Hepatocyte (in vitro differentiated cells): Measurements from ENCODE around the gene COX15.

ENCODE experiments used
- CTCF ChIP-seq: fragments of 200-600 bp; sonication (generic); IDR thresholded peaks from 2 replicates; pipeline ENCODE4 v1.5.1; 2016; ENCODE audit warnings: antibody characterized with exemption, mild to moderate bottlenecking; ENCODE audit not compliant: poor library complexity
- EZH2 ChIP-seq: fragments of 200-600 bp; sonication (generic); IDR thresholded peaks from 2 replicates; pipeline ENCODE4 v1.6.1; 2016; ENCODE audit warnings: antibody characterized with exemption, mild to moderate bottlenecking, borderline replicate concordance
- EZH2phosphoT487 ChIP-seq: fragments of 200-600 bp; sonication (generic); IDR thresholded peaks from one replicate; pipeline ENCODE4 v1.6.1; 2018; ENCODE audit warnings: antibody characterized with exemption, mild to moderate bottlenecking, low read depth, moderate library complexity; ENCODE audit not compliant: unreplicated experiment, severe bottlenecking

DNA sequence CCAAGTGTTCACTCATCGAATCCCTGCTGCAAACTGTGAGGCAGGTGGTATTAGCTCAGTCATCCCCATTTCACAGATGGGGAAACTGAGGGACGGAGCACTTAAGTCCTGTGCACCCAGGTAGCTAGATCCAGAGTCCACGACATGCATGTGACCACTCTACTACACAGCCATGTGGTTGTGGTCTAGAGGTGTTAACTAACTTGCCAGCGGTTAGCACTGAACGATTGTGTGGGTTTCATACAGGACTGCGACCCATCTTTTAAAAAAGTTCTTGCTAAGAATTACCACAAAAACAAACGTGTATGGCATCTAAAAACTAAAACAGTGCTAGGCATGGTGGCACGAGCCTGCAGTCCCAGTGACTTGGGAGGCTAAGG lies 34.4 kb upstream of the COX15 start:
- TF ChIP-seq EZH2phosphoT487 (no peak), CTCF (no peak), EZH2 (no peak)
